ENCODE measurements around the gene AFAP1. TPM values are rescaled to one million over a fixed set of nuclear protein-coding genes. Genes with fewer than 3 reads are reported as not detected.

Gene AFAP1
- polyA plus RNA-seq, 1 experiment = 48.5 TPM

DNA sequence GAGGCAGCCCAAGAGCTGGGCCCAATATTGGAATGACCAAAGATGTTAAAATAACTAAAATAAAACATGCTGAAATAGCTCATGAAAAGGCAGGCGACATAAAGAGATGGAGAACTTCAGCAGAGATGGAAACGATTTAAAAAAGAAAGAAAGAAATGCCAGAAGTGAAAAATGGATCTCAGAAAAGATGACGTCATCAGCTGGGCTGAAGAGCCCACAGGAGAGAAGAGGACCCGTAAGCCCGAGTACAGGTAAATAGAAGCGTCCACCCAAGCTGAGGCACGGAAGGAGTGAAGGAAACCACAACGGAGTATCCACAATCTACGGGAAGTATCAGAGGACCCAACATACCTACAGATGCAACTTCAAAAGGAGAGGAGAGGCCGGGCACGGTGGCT, 112.8 kb downstream of the AFAP1 start:
- ChIA-PET POLR2A (no interaction called here), CTCF (interaction anchor here (2.1 kb wide), 1 partner anchor 20 kb away, joined by 7 read pairs; no protein-coding TSS in a partner anchor)
- no peak for DNase-seq (ENCODE audit: low read depth)

GRCh38 chr4:7826176-7826908, 113.3 kb downstream of the AFAP1 start:
- H3K36me3 ChIP-seq (ENCODE audit: control insufficient read depth, insufficient read depth, low read length) = peaks cover 8% of the 10 kb centered on the region
- ChIA-PET CTCF (no interaction called here), POLR2A (no interaction called here)
- TF ChIP-seq, protein P1, sequence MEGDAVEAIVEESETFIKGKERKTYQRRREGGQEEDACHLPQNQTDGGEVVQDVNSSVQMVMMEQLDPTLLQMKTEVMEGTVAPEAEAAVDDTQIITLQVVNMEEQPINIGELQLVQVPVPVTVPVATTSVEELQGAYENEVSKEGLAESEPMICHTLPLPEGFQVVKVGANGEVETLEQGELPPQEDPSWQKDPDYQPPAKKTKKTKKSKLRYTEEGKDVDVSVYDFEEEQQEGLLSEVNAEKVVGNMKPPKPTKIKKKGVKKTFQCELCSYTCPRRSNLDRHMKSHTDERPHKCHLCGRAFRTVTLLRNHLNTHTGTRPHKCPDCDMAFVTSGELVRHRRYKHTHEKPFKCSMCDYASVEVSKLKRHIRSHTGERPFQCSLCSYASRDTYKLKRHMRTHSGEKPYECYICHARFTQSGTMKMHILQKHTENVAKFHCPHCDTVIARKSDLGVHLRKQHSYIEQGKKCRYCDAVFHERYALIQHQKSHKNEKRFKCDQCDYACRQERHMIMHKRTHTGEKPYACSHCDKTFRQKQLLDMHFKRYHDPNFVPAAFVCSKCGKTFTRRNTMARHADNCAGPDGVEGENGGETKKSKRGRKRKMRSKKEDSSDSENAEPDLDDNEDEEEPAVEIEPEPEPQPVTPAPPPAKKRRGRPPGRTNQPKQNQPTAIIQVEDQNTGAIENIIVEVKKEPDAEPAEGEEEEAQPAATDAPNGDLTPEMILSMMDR (IDR thresholded peaks at IDR 0.05; ENCODE audit: insufficient read depth, low read depth, low read length) = no peak
- H3K4me3 ChIP-seq (ENCODE audit: low read depth, low read length) = no peak overlapping the region
- no peak for DNase-seq (ENCODE audit: low read depth)
- no peaks in the 10 kb centered on the region for H3K27me3 ChIP-seq (ENCODE audit: control insufficient read depth, insufficient read depth, low read length)

More for the DNA sequence above, 112.8 kb downstream of the AFAP1 start:
- no peaks in the 10 kb centered on the region for H3K27me3 ChIP-seq (ENCODE audit: control insufficient read depth, insufficient read depth, low read length)
- no peak overlapping the region for H3K4me3 ChIP-seq (ENCODE audit: low read depth, low read length)
- TF ChIP-seq, protein P1 (IDR thresholded peaks at IDR 0.05; ENCODE audit: insufficient read depth, low read depth, low read length) = no peak
- peaks cover 10% of the 10 kb centered on the region for H3K36me3 ChIP-seq (ENCODE audit: control insufficient read depth, insufficient read depth, low read length)

DNA sequence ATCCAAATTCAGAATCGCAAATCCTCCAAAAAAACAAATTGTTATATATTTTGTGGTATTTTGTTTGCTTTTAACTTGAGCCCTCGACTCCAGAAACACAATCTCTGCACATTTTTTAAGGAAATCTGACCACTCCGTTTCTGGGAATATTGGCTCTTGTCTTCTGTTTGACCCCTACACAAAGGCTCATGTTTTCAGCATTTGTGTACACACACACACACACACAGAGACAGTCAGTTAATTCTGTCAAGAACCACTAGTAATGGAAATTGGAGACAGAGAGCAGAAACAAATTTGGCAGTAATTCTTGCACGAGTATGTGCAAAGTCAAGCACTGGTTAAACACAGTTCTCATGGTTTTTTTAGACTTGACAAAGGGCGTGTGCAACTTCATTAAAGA, 115.4 kb downstream of the AFAP1 start:
- ChIA-PET POLR2A (no interaction called here), CTCF (interaction anchor here (1.5 kb wide), 1 partner anchor 20 kb away, joined by 3 read pairs; no protein-coding TSS in a partner anchor)
- DNase-seq (ENCODE audit: low read depth) = no peak
- Histone ChIP-seq H3K4me3 (ENCODE audit: low read depth, low read length) (no peak overlapping the region), H3K27me3 (ENCODE audit: control insufficient read depth, insufficient read depth, low read length) (no peaks in the 10 kb centered on the region), H3K36me3 (ENCODE audit: control insufficient read depth, insufficient read depth, low read length) (peaks cover 16% of the 10 kb centered on the region)
- TF ChIP-seq, protein P1 (IDR thresholded peaks at IDR 0.05; ENCODE audit: insufficient read depth, low read depth, low read length) = no peak

DNA sequence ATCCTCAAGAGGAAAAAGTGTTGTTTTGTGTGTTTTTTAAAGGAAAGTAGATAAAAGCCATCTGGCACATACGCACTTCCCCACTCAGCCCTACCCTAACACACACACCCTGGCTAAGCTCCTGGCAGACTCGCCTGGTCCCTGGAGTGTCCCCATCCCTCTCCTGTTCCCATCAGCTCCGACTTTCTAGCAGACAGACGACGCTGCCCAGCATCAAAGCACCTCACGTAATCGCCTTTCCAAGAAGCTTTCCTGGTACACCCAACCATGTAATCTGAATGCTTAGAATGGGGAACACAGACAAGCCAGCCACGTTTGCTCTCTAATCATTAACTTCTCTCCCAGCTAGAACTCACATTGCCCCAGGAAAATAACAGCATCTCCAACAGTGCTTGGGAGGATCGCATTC, 116.2 kb downstream of the AFAP1 start:
- ChIA-PET CTCF (interaction anchor here (0.7 to 1.3 kb wide), 4 partner anchors 10 to 114 kb away, joined by 3 to 4 read pairs (median 4); no protein-coding TSS in a partner anchor), POLR2A (no interaction called here)
- TF ChIP-seq, protein P1 (IDR thresholded peaks at IDR 0.05; ENCODE audit: insufficient read depth, low read depth, low read length) = no peak
- peaks cover 19% of the 10 kb centered on the region for H3K36me3 ChIP-seq (ENCODE audit: control insufficient read depth, insufficient read depth, low read length)
- no peak overlapping the region for H3K4me3 ChIP-seq (ENCODE audit: low read depth, low read length)
- no peaks in the 10 kb centered on the region for H3K27me3 ChIP-seq (ENCODE audit: control insufficient read depth, insufficient read depth, low read length)
- DNase-seq (ENCODE audit: low read depth) = no peak

DNA sequence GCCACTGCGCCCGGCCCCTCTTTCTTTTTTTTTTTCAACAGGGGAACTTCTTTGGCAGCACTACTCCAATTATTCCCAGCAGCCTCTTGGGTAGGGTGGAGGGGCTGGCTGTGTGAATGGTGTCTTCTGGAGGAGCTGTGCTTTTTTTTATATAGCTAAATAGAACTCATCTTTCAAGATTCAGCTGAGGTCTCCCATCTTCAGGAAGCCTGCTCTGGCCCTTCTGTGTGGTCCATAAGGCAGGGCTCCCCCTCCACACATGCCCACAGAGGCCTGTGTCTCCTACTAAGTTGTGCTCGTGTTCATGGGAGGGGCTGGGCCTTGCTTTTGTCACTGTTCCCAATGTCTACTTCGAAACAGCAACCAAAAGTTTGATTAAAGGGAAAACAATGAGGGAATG, 116.8 kb downstream of the AFAP1 start:
- ChIA-PET CTCF (interaction anchor here (0.8 to 1.3 kb wide), 4 partner anchors 10 to 22 kb away, joined by 3 to 4 read pairs (median 4); no protein-coding TSS in a partner anchor), POLR2A (no interaction called here)
- TF ChIP-seq, protein P1 (IDR thresholded peaks at IDR 0.05; ENCODE audit: insufficient read depth, low read depth, low read length) = no peak
- H3K27me3 ChIP-seq (ENCODE audit: control insufficient read depth, insufficient read depth, low read length) = no peaks in the 10 kb centered on the region
- DNase-seq (ENCODE audit: low read depth) = no peak
- H3K4me3 ChIP-seq (ENCODE audit: low read depth, low read length) = no peak overlapping the region
- H3K36me3 ChIP-seq (ENCODE audit: control insufficient read depth, insufficient read depth, low read length) = peaks cover 23% of the 10 kb centered on the region

Measured in BJ (cell line).